Neural progenitor cell (in vitro differentiated cells): ENCODE data around the gene SLC38A8.

ENCODE experiments used
- EZH2 ChIP-seq: fragments of 200-600 bp; sonication (generic); IDR thresholded peaks from 2 replicates; pipeline ENCODE4 v1.6.1; 2017; ENCODE audit warnings: antibody characterized with exemption, mild to moderate bottlenecking, moderate library complexity
- TF ChIP-seq, protein P1 (sequence below): fragments of 200-600 bp; sonication (generic); IDR thresholded peaks from 2 replicates; pipeline ENCODE4 v1.5.1; 2017; ENCODE audit warnings: antibody characterized with exemption, mild to moderate bottlenecking

DNA sequence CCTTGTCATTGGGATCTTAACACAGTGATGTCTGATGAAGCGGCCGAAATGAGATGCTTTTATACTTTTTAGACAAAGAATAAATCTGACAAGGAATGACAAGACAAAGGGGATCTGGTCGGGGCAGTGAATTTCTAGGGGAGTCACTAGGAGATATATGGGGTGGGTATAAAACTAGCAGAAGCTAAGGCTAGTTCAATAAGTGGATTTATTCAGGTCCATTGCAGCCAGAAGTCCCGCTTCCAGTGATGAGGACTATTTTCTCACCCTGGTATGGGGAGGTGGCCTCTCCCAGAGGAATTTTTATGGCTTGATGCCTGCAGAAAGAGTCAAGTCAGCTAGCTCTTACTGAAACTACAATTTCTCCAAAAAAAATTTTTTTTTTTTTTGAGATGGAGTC, 23.9 kb downstream of the SLC38A8 start:
- TF ChIP-seq, protein P1, sequence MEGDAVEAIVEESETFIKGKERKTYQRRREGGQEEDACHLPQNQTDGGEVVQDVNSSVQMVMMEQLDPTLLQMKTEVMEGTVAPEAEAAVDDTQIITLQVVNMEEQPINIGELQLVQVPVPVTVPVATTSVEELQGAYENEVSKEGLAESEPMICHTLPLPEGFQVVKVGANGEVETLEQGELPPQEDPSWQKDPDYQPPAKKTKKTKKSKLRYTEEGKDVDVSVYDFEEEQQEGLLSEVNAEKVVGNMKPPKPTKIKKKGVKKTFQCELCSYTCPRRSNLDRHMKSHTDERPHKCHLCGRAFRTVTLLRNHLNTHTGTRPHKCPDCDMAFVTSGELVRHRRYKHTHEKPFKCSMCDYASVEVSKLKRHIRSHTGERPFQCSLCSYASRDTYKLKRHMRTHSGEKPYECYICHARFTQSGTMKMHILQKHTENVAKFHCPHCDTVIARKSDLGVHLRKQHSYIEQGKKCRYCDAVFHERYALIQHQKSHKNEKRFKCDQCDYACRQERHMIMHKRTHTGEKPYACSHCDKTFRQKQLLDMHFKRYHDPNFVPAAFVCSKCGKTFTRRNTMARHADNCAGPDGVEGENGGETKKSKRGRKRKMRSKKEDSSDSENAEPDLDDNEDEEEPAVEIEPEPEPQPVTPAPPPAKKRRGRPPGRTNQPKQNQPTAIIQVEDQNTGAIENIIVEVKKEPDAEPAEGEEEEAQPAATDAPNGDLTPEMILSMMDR = no peak
- no peak for TF ChIP-seq EZH2
